AG08395 (cell line): Measurements from ENCODE around the gene HMGCL.
"Not testable (repeated sequence)": the region's sequence is repeated elsewhere in the genome, so short reads cannot be mapped to it uniquely, and the experiment has no call there.

ENCODE experiments used
- DNase-seq: peaks from one replicate; pipeline ENCODE4 v3.0.0; 2012; ENCODE audit warnings: mixed read lengths, low spot score

Gene HMGCL

GRCh38 chr1:23825076-23825761 is at the start of gene HMGCL:
TSS of gene HMGCL (minus strand) at chr1:23825429. CDS start at chr1:23825415, 14 bp downstream.
- DNase-seq = peak; percentile 97

GRCh38 chr1:23872421-23872820 is 47.2 kb upstream of the HMGCL start:
- DNase-seq = no peak

GRCh38 chr1:23869051-23869450 is 43.8 kb upstream of the HMGCL start:
- DNase-seq = no peak

GRCh38 chr1:23868557-23869016 is 43.4 kb upstream of the HMGCL start:
- peak; percentile 22 for DNase-seq

GRCh38 chr1:23867895-23868556 is 42.8 kb upstream of the HMGCL start, which contains the start of gene FUCA1:
TSS of gene FUCA1 (minus strand) at chr1:23868290. CDS start at chr1:23868286, 4 bp downstream.
- peak; percentile 94 for DNase-seq

- no peak for DNase-seq
Observed at GRCh38 chr1:23867542-23867894, 42.3 kb upstream of the HMGCL start.

- DNase-seq = peak; percentile 34
Observed at GRCh38 chr1:23865543-23865930, 40.3 kb upstream of the HMGCL start.

- DNase-seq = no peak
Observed at GRCh38 chr1:23864801-23865542, 39.7 kb upstream of the HMGCL start.

GRCh38 chr1:23862640-23863039 is 37.4 kb upstream of the HMGCL start:
- no peak for DNase-seq

GRCh38 chr1:23854568-23854967 is 29.3 kb upstream of the HMGCL start:
- DNase-seq = no peak

- DNase-seq = not testable (repeated sequence)
Observed at GRCh38 chr1:23853124-23853523, 27.9 kb upstream of the HMGCL start.

GRCh38 chr1:23851406-23851805 is 26.2 kb upstream of the HMGCL start:
- DNase-seq = not testable (repeated sequence)

- DNase-seq = no peak
Observed at GRCh38 chr1:23848673-23849616, 23.7 kb upstream of the HMGCL start.

GRCh38 chr1:23847482-23848095 is 22.4 kb upstream of the HMGCL start:
- not testable (repeated sequence) for DNase-seq

GRCh38 chr1:23845163-23845562 is 19.9 kb upstream of the HMGCL start:
- DNase-seq = no peak

GRCh38 chr1:23843644-23844043 is 18.4 kb upstream of the HMGCL start:
- DNase-seq = no peak

- DNase-seq = peak; percentile 68
Observed at GRCh38 chr1:23838401-23838866, 13.2 kb upstream of the HMGCL start.

GRCh38 chr1:23837908-23838307 is 12.7 kb upstream of the HMGCL start:
- DNase-seq = no peak

GRCh38 chr1:23836037-23836436 is 10.8 kb upstream of the HMGCL start:
- no peak for DNase-seq

GRCh38 chr1:23834156-23834555 is 8.9 kb upstream of the HMGCL start:
- DNase-seq = not testable (repeated sequence)

- no peak for DNase-seq
Observed at GRCh38 chr1:23827717-23828116, 2.5 kb upstream of the HMGCL start.
